ENCODE data around the gene TBC1D8. TPM values are rescaled to one million over a fixed set of nuclear protein-coding genes. Genes with fewer than 3 reads are reported as not detected.

Gene TBC1D8
- total RNA-seq, 1 experiment from 2014 or later: 139 TPM

DNA sequence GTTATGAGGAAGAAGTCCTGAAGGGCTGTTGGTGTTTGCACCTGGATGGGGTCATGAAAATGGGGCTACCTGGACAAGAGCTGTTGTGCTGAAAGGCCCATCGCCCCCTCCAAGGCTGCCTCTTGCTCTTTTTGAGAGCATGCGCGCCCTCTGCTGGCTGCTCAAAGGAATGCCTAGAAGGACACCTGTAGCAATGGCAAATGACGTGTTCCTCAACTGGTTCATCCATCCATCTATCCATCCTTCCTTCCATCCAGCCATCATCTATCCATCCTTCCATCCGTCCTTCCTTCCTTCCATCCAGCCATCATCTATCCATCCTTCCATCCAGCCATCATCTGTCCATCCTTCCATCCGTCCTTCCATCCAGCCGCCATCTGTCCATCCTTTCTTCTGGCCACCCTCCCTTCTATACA, 166.3 kb downstream of the TBC1D8 start:
- TF ChIP-seq POLR2AphosphoS5 (IDR thresholded peaks at IDR 0.05; ENCODE audit: low read depth, low read length) (no peak), REST (IDR thresholded peaks at IDR 0.05; ENCODE audit: insufficient read depth in 1 of 2, low read depth in 2 of 2, low read length in 1 of 2) (no peak), TCF7L2 (IDR thresholded peaks at IDR 0.05; ENCODE audit: low read depth, low read length) (no peak), SIN3A (IDR thresholded peaks at IDR 0.05; ENCODE audit: borderline replicate concordance, insufficient read depth, low read depth, low read length) (no peak)
- TF ChIP-seq, protein P1, sequence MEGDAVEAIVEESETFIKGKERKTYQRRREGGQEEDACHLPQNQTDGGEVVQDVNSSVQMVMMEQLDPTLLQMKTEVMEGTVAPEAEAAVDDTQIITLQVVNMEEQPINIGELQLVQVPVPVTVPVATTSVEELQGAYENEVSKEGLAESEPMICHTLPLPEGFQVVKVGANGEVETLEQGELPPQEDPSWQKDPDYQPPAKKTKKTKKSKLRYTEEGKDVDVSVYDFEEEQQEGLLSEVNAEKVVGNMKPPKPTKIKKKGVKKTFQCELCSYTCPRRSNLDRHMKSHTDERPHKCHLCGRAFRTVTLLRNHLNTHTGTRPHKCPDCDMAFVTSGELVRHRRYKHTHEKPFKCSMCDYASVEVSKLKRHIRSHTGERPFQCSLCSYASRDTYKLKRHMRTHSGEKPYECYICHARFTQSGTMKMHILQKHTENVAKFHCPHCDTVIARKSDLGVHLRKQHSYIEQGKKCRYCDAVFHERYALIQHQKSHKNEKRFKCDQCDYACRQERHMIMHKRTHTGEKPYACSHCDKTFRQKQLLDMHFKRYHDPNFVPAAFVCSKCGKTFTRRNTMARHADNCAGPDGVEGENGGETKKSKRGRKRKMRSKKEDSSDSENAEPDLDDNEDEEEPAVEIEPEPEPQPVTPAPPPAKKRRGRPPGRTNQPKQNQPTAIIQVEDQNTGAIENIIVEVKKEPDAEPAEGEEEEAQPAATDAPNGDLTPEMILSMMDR (IDR thresholded peaks at IDR 0.05): peak; percentile 93
- CTCF ChIA-PET: interaction anchor here (0.7 kb wide), 1 partner anchor 204 kb away, joined by 3 read pairs; no protein-coding TSS in a partner anchor
- ATAC-seq: peak; percentile 82

GRCh38 chr2:100983684-100984310, 167.4 kb downstream of the TBC1D8 start:
- DNase-seq (ENCODE audit: low read depth, low spot score) (no peak), ATAC-seq (peak; percentile 65)
- Histone ChIP-seq H3K27ac (ENCODE audit: low read length) (peak overlapping the region; percentile 30; the same call in 1 of the 2 replicates), H3K36me3 (ENCODE audit: control insufficient read depth, insufficient read depth, low read length) (0 out of 2 replicates have a peak, but pooled peaks cover 4% of the 10 kb centered on the region), H3K4me1 (ENCODE audit: control insufficient read depth, insufficient read depth, low read length) (peaks cover 11% of the 10 kb centered on the region), H3K27me3 (ENCODE audit: control insufficient read depth, insufficient read depth, low read length) (no peaks in the 10 kb centered on the region), H3K4me3 (ENCODE audit: low read depth in 2 of 2, low read length in 2 of 2) (no peak overlapping the region), H3K9me3 (ENCODE audit: control insufficient read depth, insufficient read depth, low read depth, low read length) (no peaks in the 10 kb centered on the region)
- ChIA-PET CTCF (no interaction called here), POLR2A (interaction anchor here (0.7 kb wide), 1 partner anchor 165 kb away, joined by 6 read pairs; no protein-coding TSS in a partner anchor)
- in situ Hi-C loops (cut with HindIII; ENCODE audit: low pct_unique_long_range_greater_than_20kb, low sequenced_read_pairs): no loop called here
- intact Hi-C loops (cut with micrococcal nuclease; ENCODE audit: unreplicated experiment): loop anchor here (2.0 to 5.0 kb wide), 2 partner anchors 161 to 377 kb away; partner anchors contain the start of gene NPAS2
- no TSS peak for BruUV-seq (replicated peaks)
- TF ChIP-seq REST (IDR thresholded peaks at IDR 0.05; ENCODE audit: insufficient read depth in 1 of 2, low read depth in 2 of 2, low read length in 1 of 2) (no peak), POLR2AphosphoS5 (IDR thresholded peaks at IDR 0.05; ENCODE audit: low read depth, low read length) (no peak), TCF7L2 (IDR thresholded peaks at IDR 0.05; ENCODE audit: low read depth, low read length) (no peak), SIN3A (IDR thresholded peaks at IDR 0.05; ENCODE audit: borderline replicate concordance, insufficient read depth, low read depth, low read length) (no peak)
- TF ChIP-seq, protein P1 (IDR thresholded peaks at IDR 0.05): no peak

More for the DNA sequence above, 166.3 kb downstream of the TBC1D8 start:
- Histone ChIP-seq H3K27ac (ENCODE audit: low read length) (no peak overlapping the region), H3K27me3 (ENCODE audit: control insufficient read depth, insufficient read depth, low read length) (no peaks in the 10 kb centered on the region), H3K4me3 (ENCODE audit: low read depth in 2 of 2, low read length in 2 of 2) (no peak overlapping the region), H3K4me1 (ENCODE audit: control insufficient read depth, insufficient read depth, low read length) (peaks cover 11% of the 10 kb centered on the region), H3K9me3 (ENCODE audit: control insufficient read depth, insufficient read depth, low read depth, low read length) (no peaks in the 10 kb centered on the region), H3K36me3 (ENCODE audit: control insufficient read depth, insufficient read depth, low read length) (0 out of 2 replicates have a peak, but pooled peaks cover 4% of the 10 kb centered on the region)
- in situ Hi-C loops (cut with HindIII; ENCODE audit: low pct_unique_long_range_greater_than_20kb, low sequenced_read_pairs) (no loop called here), intact Hi-C loops (cut with micrococcal nuclease; ENCODE audit: unreplicated experiment) (loop anchor here (2.0 to 5.0 kb wide), 3 partner anchors 163 to 378 kb away; partner anchors contain the start of gene NPAS2)
- POLR2A ChIA-PET: no interaction called here
- no peak for DNase-seq (ENCODE audit: low read depth, low spot score)
- BruUV-seq (replicated peaks): no TSS peak

All from Panc1 (cell line).